ENCODE data around the gene WDR76.

The WDR76 gene

DNA sequence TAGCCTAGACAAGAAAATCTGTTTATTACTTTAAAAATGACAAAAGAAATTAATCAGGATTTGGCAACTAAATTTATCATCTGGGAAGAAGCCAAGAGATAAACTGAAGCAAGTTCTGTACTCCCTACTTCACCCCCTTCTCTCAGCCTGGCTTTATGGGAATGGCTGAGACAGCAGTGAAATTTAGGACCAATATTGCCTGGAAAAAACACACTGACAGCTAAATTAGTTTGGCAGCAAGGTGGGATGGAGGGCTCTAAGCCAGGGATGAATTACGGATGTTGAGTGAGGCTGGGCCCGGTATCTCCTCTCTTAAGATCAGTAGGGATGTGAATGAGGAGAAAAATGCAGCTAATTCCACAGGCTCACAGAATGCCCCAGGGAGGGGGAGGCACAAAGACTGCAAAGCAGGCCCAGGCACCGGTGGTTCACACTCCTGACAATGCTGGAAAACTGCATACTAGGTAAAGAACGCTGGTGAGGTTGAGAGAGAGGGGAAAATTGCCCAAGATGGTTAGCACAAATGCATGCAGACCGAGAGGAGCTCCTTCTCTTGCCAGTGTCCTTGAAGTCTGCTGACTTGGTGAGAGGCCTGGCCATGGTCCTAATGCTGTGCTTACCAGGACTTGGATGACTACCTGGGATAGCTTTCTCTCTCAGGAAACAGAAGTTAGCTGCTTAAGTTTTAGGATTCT lies 89.0 kb downstream of the WDR76 start:
- no peak for DNase-seq

GRCh38 chr15:43916326-43916660 lies 89.5 kb downstream of the WDR76 start:
- no peak for DNase-seq

Measured in KG1 (cell line).